Psoas muscle (tissue), 8 donors: ENCODE data around the gene UBAC2. TPM values are rescaled to one million over a fixed set of nuclear protein-coding genes. Genes with fewer than 3 reads are reported as not detected.

Experiments
- ATAC-seq, 4 donors: fragments of 200-7000 bp; cut with Tn5 transposase; one replicate each; pipeline ENCODE4 v1.9.1; 2020; ENCODE audit warnings: moderate library complexity in 3 of 4, mild to moderate bottlenecking in 2 of 4
- DNase-seq, 2 donors: peaks; one replicate each; pipeline ENCODE4 v3.0.0-alpha.2; 2020
- H3K27ac ChIP-seq: fragments of 200-600 bp; one replicate; pipeline ENCODE4 v1.8.0; 2022
- H3K27me3 ChIP-seq, 3 donors: fragments of 200-600 bp in 1 of 3; one replicate each; pipeline versions ENCODE4 v1.6.1 to v1.8.0; 2013 to 2022; ENCODE audit warnings: low read length in 2 of 3, mild to moderate bottlenecking in 2 of 3, moderate library complexity in 1 of 3; ENCODE audit not compliant: insufficient read depth in 3 of 3
- H3K36me3 ChIP-seq, 2 donors: fragments of 200-600 bp in 1 of 2; one replicate each; pipeline versions ENCODE4 v1.6.1 to v1.8.0; 2013 to 2022; ENCODE audit warnings: low read depth in 1 of 2, mild to moderate bottlenecking in 1 of 2, moderate library complexity in 1 of 2; ENCODE audit not compliant: insufficient read depth in 1 of 2
- H3K4me1 ChIP-seq: fragments of 200-600 bp; one replicate; pipeline ENCODE4 v1.8.0; 2022
- H3K4me3 ChIP-seq: fragments of 200-600 bp; one replicate; pipeline ENCODE4 v1.8.0; 2022; ENCODE audit warnings: mild to moderate bottlenecking
- H3K9me3 ChIP-seq: fragments of 200-600 bp; one replicate; pipeline ENCODE4 v1.8.0; 2022
- WGBS, 3 donors: extraction: QIAGEN DNeasy Blood & Tissue Kit; methylation state at CpG; one replicate each; pipeline versions ENCODE4 v1.1.6 to v1.1.7; 2013; 5-methylcytosine and 5-hydroxymethylcytosine counted together
- intact Hi-C, 2 donors: fragments of 100-400 bp; cut with DNase I; formaldehyde crosslinking; loops; one replicate each; pipeline versions ENCODE4 v1.11.0 to v1.14.2; 2022
- polyA plus RNA-seq, 3 donors: library from polyadenylated mRNA; stranded (reverse); fragments of 200-250 nt; gene quantifications; one replicate each; pipeline ENCODE4 v1.2.3, GENCODE V29; 2013
- total RNA-seq, 4 donors: library from RNA; stranded (reverse); fragmentation: NEBNext Ultra II Directional in 2 of 4; extraction: Animal tissue kit (Norgen Biotek cat#: 25700) in 2 of 4; gene quantifications; one replicate each; pipeline versions ENCODE4 v1.2.1 to v1.2.4, GENCODE V29; 2021 to 2023
- TF ChIP-seq, protein P1 (sequence below): fragments of 200-600 bp; IDR thresholded peaks from one replicate; pipeline ENCODE4 v1.8.0; 2022; ENCODE audit warnings: antibody characterized with exemption
- donor health status: healthy with polysubstance abuse.
- donor health status: DM: no; HTN: no; CAD: no; lungs with moderate emphysema.
- donor health status: Bipolar disorder and iron deficiency.
- donor health status: healthy.
- donor health status: DM: yes; HTN: yes; CAD: no.
- donor health status: DM: no; HTN: no; CAD: no.
- donor health status: DM: no; HTN: no; CAD: no.
- donor health status: DM: yes; HTN: yes; CAD: no.

UBAC2 gene
- total and polyA plus RNA-seq, 7 donors, result 54.1 to 97.1 (median 71.7) TPM

- Histone ChIP-seq H3K27ac (no peak overlapping the region), H3K36me3 (no peaks in the 10 kb centered on the region), H3K4me1 (no peaks in the 10 kb centered on the region), H3K27me3 (no peaks in the 10 kb centered on the region), H3K9me3 (no peaks in the 10 kb centered on the region), H3K4me3 (no peak overlapping the region)
- intact Hi-C loops, result no loop called here
- 91 to 97% (median 95%) methylated on average over 11 of the region's 11 CpGs for WGBS, 3 donors
- DNase-seq (no peak), ATAC-seq (no peak)
- TF ChIP-seq, protein P1, sequence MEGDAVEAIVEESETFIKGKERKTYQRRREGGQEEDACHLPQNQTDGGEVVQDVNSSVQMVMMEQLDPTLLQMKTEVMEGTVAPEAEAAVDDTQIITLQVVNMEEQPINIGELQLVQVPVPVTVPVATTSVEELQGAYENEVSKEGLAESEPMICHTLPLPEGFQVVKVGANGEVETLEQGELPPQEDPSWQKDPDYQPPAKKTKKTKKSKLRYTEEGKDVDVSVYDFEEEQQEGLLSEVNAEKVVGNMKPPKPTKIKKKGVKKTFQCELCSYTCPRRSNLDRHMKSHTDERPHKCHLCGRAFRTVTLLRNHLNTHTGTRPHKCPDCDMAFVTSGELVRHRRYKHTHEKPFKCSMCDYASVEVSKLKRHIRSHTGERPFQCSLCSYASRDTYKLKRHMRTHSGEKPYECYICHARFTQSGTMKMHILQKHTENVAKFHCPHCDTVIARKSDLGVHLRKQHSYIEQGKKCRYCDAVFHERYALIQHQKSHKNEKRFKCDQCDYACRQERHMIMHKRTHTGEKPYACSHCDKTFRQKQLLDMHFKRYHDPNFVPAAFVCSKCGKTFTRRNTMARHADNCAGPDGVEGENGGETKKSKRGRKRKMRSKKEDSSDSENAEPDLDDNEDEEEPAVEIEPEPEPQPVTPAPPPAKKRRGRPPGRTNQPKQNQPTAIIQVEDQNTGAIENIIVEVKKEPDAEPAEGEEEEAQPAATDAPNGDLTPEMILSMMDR, result no peak
Measured at GRCh38 chr13:99395436-99395835, 194.8 kb downstream of the UBAC2 start.

DNA sequence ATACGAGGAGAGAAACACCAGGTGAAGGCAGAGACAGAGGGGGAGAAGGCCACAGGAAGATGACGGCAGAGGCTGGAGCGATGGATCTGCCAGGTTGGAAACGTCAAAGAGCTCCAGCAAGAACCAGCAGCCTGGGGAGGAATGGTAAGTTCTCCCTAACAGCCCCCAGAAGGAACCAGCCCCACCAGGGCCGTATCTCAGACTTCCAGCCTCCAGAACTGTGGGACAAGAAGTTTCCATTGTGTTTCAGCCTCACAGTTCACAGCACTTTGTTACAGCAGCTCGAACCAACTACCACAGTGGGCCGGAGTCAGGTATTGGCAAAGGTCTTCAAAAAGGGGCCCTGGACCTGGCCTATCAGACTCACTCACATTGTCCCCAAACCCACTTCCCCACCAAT lies 195.8 kb downstream of the UBAC2 start:
- H3K36me3 ChIP-seq, result no peaks in the 10 kb centered on the region
- H3K27ac ChIP-seq, result no peak overlapping the region
- no peak for DNase-seq
- no peaks in the 10 kb centered on the region for H3K4me1 ChIP-seq
- ATAC-seq, result no peak
- no peak overlapping the region for H3K4me3 ChIP-seq
- intact Hi-C loops, result no loop called here
- TF ChIP-seq, protein P1, result no peak
- H3K9me3 ChIP-seq, result no peaks in the 10 kb centered on the region
- no peaks in the 10 kb centered on the region for H3K27me3 ChIP-seq
- WGBS, 3 donors, result 86 to 90% (median 88%) methylated on average over 7 of the region's 7 CpGs

- no peaks in the 10 kb centered on the region for H3K36me3 ChIP-seq
- TF ChIP-seq, protein P1, result no peak
- H3K9me3 ChIP-seq, result no peaks in the 10 kb centered on the region
- H3K4me3 ChIP-seq, result no peak overlapping the region
- WGBS, 3 donors, result 84 to 86% (median 86%) methylated on average over 9 of the region's 9 CpGs
- no peaks in the 10 kb centered on the region for H3K4me1 ChIP-seq
- ATAC-seq, result no peak
- intact Hi-C loops, result no loop called here
- DNase-seq, result no peak
- no peaks in the 10 kb centered on the region for H3K27me3 ChIP-seq
- no peak overlapping the region for H3K27ac ChIP-seq
Measured at GRCh38 chr13:99398071-99398470, 197.4 kb downstream of the UBAC2 start.

DNA sequence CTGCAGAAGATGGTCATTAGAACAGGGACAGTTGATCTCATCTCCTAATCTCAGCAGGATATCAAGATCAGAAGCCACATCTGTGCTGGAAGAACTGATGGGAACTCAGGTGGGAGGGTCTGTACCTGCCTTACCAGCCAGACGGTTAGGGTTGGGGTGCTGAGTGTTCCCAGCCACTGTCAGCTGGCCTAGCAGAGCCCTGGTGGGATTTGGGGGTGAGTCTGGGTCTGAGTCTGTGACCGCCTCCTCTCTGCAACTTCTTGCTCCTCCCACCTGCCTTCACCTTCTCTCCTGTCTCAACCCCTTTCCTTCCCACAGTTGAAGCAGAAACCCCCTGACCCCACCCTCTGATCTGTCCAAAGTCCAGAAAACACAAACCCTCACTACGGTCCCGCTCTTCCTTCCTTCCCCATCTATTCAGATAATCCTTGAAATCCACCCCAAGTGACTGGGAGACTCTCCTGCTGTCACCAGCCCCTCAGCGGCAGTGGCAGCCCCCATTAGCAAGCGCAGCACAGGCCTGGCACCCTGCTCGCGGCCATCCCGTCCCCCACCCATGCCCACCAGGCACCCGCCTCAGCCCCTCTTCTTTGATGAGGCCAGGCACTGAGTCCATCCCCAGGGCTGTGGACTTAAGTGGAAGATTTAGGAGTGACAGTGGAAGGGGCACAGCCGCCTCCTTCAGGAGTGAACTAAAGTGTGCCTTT lies 198.4 kb downstream of the UBAC2 start:
- Histone ChIP-seq H3K27me3 (no peaks in the 10 kb centered on the region), H3K27ac (no peak overlapping the region), H3K9me3 (no peaks in the 10 kb centered on the region), H3K4me3 (no peak overlapping the region), H3K36me3 (no peaks in the 10 kb centered on the region), H3K4me1 (no peaks in the 10 kb centered on the region)
- DNase-seq, result no peak
- TF ChIP-seq, protein P1, result no peak
- no peak for ATAC-seq
- 92 to 96% (median 93%) methylated on average over 11 of the region's 11 CpGs for WGBS, 3 donors
- intact Hi-C loops, result no loop called here

- ATAC-seq, result no peak
- TF ChIP-seq, protein P1, result no peak
- intact Hi-C loops, result no loop called here
- Histone ChIP-seq H3K27me3 (no peaks in the 10 kb centered on the region), H3K9me3 (no peaks in the 10 kb centered on the region), H3K4me3 (no peak overlapping the region), H3K4me1 (no peaks in the 10 kb centered on the region), H3K27ac (no peak overlapping the region), H3K36me3 (no peaks in the 10 kb centered on the region)
- WGBS, 3 donors, result 83 to 88% (median 87%) methylated on average over 8 of the region's 8 CpGs
- DNase-seq, result no peak
Measured at GRCh38 chr13:99399623-99399974, 198.9 kb downstream of the UBAC2 start.
